ENCODE results near the gene ADORA2A.

- TF ChIP-seq CTCF (IDR thresholded peaks at IDR 0.05) (no peak), POLR2A (IDR thresholded peaks at IDR 0.05) (no peak), EP300 (IDR thresholded peaks at IDR 0.05; ENCODE audit: low read depth) (no peak)
Observed at GRCh38 chr22:24450610-24451009, 23.2 kb downstream of the ADORA2A start.
